NT2/D1 (cell line): ENCODE results near the gene PAK6.

ENCODE experiments used
- SUZ12 ChIP-seq: IDR thresholded peaks from 2 replicates; pipeline ENCODE4 v1.6.1; 2011; ENCODE audit not compliant: insufficient read length, insufficient read depth; ENCODE audit errors: extremely low read depth
- YY1 ChIP-seq: IDR thresholded peaks from 2 replicates; pipeline ENCODE4 v1.6.1; 2011; ENCODE audit not compliant: insufficient read length, insufficient read depth
- ZNF274 ChIP-seq: IDR thresholded peaks from 2 replicates; pipeline ENCODE4 v1.6.1; 2011; ENCODE audit warnings: mild to moderate bottlenecking, low read depth, low read length

- TF ChIP-seq ZNF274 (no peak), YY1 (no peak), SUZ12 (no peak)
These were observed 13.2 kb downstream of the PAK6 start for GRCh38 chr15:40252141-40252437.
